Progenitor cell of endocrine pancreas (in vitro differentiated cells): ENCODE results near the gene HEXA. TPM values are rescaled to one million over a fixed set of nuclear protein-coding genes. Genes with fewer than 3 reads are reported as not detected.

ENCODE experiments used
- DNase-seq: peaks from one replicate; pipeline ENCODE4 v3.0.0; 2021; ENCODE audit warnings: low spot score; ENCODE audit not compliant: unreplicated experiment
- H3K27ac Mint-ChIP-seq: 2 replicates; pipeline ENCODE4 v1.8.0; 2021; ENCODE audit warnings: mild to moderate bottlenecking, moderate library complexity, mixed read lengths
- H3K27me3 Mint-ChIP-seq: 2 replicates; pipeline ENCODE4 v1.8.0; 2021; ENCODE audit warnings: mixed read lengths
- H3K36me3 Mint-ChIP-seq: 2 replicates; pipeline ENCODE4 v1.8.0; 2022; ENCODE audit warnings: mixed read lengths; ENCODE audit not compliant: insufficient read depth
- H3K4me1 Mint-ChIP-seq: 2 replicates; pipeline ENCODE4 v1.8.0; 2021; ENCODE audit warnings: low read depth, mixed read lengths
- H3K4me3 Mint-ChIP-seq: 2 replicates; pipeline ENCODE4 v1.8.0; 2021; ENCODE audit warnings: low read depth, mild to moderate bottlenecking, moderate library complexity, mixed read lengths
- H3K9me3 Mint-ChIP-seq: 2 replicates; pipeline ENCODE4 v1.8.0; 2021; ENCODE audit warnings: low read depth, mixed read lengths
- total RNA-seq: library from RNA; stranded (reverse); gene quantifications from 2 replicates; pipeline ENCODE4 v1.2.1, GENCODE V29; 2021
- TF ChIP-seq, protein P1 (sequence below): fragments of 200-600 bp; sonication (generic); IDR thresholded peaks from one replicate; pipeline ENCODE4 v1.5.0; 2021; ENCODE audit warnings: antibody characterized with exemption, mild to moderate bottlenecking; ENCODE audit not compliant: unreplicated experiment

HEXA gene
- total RNA-seq, 1 donor from 2014 or later, result 67.4 TPM

GRCh38 chr15:72323752-72324151, 52.1 kb downstream of the HEXA start:
- no peak overlapping the region for H3K4me3 Mint-ChIP-seq
- H3K9me3 Mint-ChIP-seq, result peaks cover 9% of the 10 kb centered on the region
- no peak overlapping the region for H3K27ac Mint-ChIP-seq
- H3K27me3 Mint-ChIP-seq, result peaks cover 8% of the 10 kb centered on the region
- TF ChIP-seq, protein P1, sequence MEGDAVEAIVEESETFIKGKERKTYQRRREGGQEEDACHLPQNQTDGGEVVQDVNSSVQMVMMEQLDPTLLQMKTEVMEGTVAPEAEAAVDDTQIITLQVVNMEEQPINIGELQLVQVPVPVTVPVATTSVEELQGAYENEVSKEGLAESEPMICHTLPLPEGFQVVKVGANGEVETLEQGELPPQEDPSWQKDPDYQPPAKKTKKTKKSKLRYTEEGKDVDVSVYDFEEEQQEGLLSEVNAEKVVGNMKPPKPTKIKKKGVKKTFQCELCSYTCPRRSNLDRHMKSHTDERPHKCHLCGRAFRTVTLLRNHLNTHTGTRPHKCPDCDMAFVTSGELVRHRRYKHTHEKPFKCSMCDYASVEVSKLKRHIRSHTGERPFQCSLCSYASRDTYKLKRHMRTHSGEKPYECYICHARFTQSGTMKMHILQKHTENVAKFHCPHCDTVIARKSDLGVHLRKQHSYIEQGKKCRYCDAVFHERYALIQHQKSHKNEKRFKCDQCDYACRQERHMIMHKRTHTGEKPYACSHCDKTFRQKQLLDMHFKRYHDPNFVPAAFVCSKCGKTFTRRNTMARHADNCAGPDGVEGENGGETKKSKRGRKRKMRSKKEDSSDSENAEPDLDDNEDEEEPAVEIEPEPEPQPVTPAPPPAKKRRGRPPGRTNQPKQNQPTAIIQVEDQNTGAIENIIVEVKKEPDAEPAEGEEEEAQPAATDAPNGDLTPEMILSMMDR, result no peak
- no peak for DNase-seq
- H3K36me3 Mint-ChIP-seq, result peaks cover 13% of the 10 kb centered on the region
- peaks cover 4% of the 10 kb centered on the region for H3K4me1 Mint-ChIP-seq

GRCh38 chr15:72319985-72320671, 55.7 kb downstream of the HEXA start, which contains the start of gene CELF6:
Gene CELF6 (minus strand): TSS chr15:72320157. CDS start chr15:72319874, 283 bp downstream.
- Mint-ChIP-seq H3K27me3 (peaks cover 41% of the 10 kb centered on the region), H3K9me3 (peaks cover 9% of the 10 kb centered on the region), H3K36me3 (peaks cover 7% of the 10 kb centered on the region), H3K4me3 (peak within 1 kb of the TSS; percentile 70), H3K4me1 (peaks cover 4% of the 10 kb centered on the region), H3K27ac (peak within 1 kb of the TSS; percentile 91)
- DNase-seq, result peak; percentile 88
- TF ChIP-seq, protein P1, result no peak

DNA sequence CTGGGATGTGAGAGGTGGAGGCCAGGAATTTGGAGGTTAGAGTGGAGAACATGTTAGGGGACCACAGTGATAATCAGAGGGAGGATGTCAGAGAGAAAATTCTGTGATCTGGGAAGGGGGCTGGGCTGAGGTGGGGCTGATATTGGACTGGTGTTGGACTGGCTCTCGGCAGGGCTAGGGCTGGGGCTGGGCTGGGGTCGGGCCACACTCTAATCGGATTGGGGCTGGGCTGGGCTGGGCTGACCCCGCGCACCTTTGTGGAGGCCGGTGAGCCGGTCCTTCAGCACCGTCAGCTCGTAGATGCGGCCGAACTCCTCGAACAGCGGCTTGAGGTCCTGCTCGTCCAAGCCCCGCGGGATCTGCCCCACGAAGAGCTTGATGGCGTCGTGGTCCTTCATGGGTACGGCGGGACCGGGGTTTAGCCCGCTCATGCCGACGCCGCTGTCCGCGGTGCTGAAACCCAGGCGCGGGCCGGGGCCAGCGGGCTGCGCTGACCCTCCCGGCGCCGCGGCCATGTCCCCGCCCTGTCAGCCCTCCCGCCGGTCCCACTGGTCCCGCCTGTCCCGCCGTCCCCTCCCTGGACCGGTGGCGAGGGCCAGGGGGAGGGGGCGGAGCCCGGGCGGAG, 56.3 kb downstream of the HEXA start:
- TF ChIP-seq, protein P1, result no peak
- peak overlapping the region; percentile 78 for H3K27ac Mint-ChIP-seq
- H3K27me3 Mint-ChIP-seq, result peaks cover 44% of the 10 kb centered on the region
- peak; percentile 82 for DNase-seq
- H3K4me1 Mint-ChIP-seq, result peaks cover 4% of the 10 kb centered on the region
- peaks cover 6% of the 10 kb centered on the region for H3K9me3 Mint-ChIP-seq
- peaks cover 5% of the 10 kb centered on the region for H3K36me3 Mint-ChIP-seq
- H3K4me3 Mint-ChIP-seq, result peak overlapping the region; percentile 62

- Mint-ChIP-seq H3K27me3 (peaks cover 44% of the 10 kb centered on the region), H3K4me3 (peak overlapping the region; percentile 61), H3K4me1 (peaks cover 4% of the 10 kb centered on the region), H3K27ac (no peak overlapping the region), H3K9me3 (no peaks in the 10 kb centered on the region), H3K36me3 (peaks cover 1% of the 10 kb centered on the region)
- TF ChIP-seq, protein P1, result no peak
- no peak for DNase-seq
These were observed 57.3 kb downstream of the HEXA start for GRCh38 chr15:72318408-72318942.

- Mint-ChIP-seq H3K9me3 (no peaks in the 10 kb centered on the region), H3K4me3 (no peak overlapping the region), H3K4me1 (peaks cover 3% of the 10 kb centered on the region), H3K36me3 (no peaks in the 10 kb centered on the region), H3K27me3 (peaks cover 45% of the 10 kb centered on the region), H3K27ac (no peak overlapping the region)
- TF ChIP-seq, protein P1, result no peak
- no peak for DNase-seq
These were observed 60.0 kb downstream of the HEXA start for GRCh38 chr15:72315706-72316370.
